SIG-M5 (cell line): Measurements from ENCODE around the gene RNF123.

Source experiments
- DNase-seq: peaks from one replicate; lab custom pipeline; 2025; lab: John Stamatoyannopoulos, UW

Gene RNF123

GRCh38 chr3:49703443-49703927 is 14.1 kb downstream of the RNF123 start:
- DNase-seq: no peak

- no peak for DNase-seq
Measured at GRCh38 chr3:49703956-49704355, 14.6 kb downstream of the RNF123 start.

DNA sequence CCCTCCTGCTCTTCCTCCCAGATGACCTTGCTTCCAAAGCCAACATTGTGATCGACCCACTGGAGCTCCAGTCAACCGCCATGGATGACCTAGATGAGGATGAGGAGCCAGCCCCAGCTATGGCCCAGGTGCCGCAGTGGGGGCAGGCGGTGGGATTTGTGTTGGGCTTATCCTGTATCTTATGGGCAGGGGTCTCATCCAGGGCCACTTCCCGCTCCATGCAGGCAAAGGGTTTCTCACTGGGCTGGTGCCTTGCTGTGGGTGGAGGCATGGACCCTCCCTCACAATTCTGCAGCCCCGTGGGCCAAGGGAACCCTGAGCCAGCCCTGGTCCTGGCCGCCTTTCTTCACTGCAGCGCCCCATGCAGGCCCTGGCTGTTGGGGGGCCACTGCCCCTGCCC is 15.3 kb downstream of the RNF123 start:
- DNase-seq: no peak

DNA sequence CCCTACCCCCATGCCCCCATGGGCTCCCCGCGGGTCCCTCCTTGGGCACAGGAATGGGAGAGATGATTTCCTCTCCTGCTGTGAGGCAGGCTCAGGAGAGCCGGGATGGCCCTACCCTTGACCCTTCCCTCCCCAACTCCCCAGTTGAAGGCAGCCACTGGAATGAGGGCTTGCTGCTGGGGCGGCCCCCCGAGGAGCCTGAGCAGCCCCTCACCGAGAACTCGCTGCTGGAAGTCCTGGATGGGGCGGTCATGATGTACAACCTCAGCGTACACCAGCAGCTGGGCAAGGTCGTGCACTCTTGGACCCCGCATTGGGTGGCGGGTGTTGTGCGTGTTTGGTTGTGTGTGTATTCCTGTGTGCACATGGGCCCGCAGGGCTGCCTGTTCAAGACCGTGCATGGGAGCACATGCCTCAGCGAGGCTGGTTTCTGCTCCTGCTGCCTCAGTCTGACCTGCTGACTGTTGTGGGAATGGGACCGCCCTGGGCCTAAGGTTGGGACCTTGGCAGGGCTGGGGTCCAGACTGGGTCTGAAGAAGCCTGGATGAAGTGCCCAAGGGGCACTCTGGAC is 16.1 kb downstream of the RNF123 start:
- DNase-seq: no peak

GRCh38 chr3:49706456-49707112 is 17.2 kb downstream of the RNF123 start:
- no peak for DNase-seq

GRCh38 chr3:49707113-49707480 is 17.7 kb downstream of the RNF123 start:
- no peak for DNase-seq

DNA sequence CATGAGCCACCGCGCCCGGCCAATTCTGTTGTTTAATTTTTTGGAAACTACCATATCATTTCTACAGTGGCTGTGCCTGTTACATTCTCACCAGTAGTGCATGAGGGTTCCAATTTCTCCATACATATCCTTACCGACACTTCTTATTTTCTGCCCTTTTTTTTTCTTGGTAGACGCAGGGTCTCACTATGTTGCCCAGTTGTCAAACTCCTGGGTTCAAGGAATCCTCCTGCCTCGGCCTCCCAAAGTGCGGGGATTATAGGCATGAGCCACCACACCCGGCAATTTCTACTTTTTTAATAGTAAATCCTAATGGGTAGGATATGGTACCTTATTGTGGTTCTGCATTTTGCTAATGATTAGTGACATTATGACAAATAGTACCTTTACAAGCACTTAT is 20.5 kb downstream of the RNF123 start:
- no peak for DNase-seq

DNA sequence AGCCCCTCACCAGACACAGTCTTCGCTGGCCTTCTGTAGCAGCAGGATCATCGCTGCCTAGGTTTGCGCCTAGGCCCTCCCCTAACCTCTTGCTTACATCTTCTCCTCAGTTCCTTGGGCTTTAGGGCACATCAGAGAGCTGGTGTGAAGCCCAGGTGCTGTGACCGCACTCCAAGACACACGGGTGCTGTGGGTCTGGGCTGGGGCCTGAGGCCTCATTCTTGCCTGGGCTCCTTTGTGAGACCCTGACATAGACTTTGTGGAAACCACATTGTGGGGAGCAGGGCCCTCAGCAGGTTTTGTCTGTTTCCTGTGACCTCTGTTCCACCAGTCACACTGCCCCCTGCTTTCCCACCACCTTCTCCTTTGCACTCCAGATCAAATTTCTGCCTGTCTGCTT is 22.1 kb downstream of the RNF123 start:
- DNase-seq: no peak

DNA sequence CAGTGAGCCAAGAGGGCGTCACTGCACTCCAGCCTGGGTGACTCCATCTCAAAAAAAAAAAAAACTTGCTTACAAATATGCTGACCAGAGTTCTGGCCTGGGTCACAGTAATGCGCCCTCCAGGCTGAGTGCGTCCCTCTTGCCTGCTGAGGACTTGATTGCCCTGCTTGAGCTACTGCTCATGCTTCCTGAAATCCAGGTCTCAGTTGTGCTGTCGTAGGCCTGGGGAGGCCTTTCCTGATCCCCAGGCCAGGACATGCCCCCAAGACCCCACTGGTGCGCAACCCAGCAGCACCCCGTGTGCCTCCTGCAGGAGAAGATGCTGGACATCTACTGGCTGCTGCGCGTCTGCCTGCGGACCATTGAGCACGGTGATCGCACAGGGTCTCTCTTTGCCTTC is 22.8 kb downstream of the RNF123 start:
- DNase-seq: no peak

DNA sequence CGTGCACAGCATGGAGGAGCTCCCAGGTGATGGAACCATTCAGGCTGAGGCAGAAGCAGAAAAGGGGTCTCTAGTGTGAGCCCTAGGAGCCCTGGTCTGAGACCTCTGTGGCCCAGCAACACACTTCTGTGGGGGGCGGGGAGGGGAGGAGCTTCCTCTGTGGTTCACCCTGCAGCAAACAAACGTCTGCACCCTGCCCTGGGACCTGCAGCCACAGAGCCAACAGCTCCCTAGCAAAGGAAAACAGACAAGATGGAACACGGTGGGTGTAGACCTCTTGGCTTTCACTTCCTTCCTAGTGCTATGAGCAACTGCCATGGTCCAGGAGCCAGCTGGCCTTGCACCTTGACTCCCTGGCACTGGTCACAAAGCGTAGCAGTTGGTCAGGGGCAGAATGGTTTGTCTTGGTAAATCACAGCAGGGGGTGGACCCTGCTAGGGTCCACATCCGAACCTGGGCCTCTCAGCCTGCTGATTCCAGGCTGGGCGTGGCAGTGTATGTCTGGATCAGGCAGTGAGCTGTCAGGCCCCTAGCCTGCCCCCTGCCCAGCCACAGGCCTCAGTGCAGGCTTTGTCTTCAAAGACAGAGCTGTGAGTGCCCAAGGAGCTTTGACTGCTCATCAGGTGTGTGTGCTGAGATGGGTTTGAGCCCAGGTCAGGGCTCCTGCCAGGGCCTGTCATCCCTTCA is 23.4 kb downstream of the RNF123 start:
- DNase-seq: no peak

DNA sequence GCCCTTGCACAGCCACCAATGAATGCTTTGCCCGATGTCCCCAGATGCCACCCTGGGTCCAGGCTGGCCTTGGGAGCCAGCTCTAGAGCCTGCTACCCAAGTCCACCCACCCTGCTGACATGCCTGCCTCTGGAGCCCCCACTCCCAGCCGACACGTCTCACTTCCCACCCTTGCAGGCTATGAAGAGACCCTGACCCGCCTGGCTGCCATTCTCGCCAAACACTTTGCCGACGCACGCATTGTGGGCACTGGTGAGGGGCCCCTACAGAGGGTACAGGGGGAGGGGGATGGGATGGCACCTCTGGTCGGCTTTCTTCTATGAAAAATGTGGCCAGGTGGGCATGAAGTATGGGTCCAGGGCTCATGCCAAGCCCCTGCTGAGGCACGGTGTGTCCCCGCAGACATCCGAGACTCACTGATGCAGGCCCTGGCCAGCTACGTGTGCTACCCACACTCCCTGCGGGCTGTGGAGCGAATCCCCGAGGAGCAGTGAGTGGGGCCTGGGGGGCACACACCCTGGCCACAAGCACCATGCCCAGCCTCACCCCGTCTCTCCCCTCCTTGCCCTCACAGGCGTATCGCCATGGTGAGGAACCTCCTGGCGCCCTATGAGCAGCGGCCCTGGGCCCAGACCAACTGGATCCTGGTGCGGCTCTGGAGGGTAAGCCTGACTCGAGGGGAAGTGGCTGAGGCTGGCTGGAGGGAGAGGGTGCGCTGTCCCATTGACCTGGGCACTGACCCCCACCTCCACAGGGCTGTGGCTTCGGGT is 24.2 kb downstream of the RNF123 start:
- no peak for DNase-seq

GRCh38 chr3:49714728-49715550 is 25.6 kb downstream of the RNF123 start:
- DNase-seq: no peak

DNA sequence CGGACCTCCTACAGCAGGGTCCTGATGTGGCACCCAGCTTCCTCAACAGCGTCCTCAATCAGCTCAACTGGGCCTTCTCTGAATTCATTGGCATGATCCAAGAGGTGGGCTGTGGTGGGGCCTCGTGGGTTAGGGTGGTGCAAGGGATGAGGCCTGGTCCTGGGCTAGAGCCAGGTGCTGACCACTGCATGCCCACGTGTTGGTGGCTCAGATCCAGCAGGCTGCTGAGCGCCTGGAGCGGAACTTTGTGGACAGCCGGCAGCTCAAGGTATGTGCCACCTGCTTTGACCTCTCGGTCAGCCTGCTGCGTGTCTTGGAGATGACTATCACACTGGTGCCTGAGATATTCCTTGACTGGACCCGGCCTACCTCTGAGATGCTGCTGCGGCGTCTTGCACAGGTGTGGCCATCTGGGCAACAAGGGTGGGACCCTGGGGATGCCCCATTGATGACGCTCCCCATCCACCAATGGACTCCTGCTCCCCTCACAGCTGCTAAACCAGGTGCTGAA is 26.3 kb downstream of the RNF123 start:
- no peak for DNase-seq

GRCh38 chr3:49716169-49716568 is 26.8 kb downstream of the RNF123 start:
- no peak for DNase-seq

DNA sequence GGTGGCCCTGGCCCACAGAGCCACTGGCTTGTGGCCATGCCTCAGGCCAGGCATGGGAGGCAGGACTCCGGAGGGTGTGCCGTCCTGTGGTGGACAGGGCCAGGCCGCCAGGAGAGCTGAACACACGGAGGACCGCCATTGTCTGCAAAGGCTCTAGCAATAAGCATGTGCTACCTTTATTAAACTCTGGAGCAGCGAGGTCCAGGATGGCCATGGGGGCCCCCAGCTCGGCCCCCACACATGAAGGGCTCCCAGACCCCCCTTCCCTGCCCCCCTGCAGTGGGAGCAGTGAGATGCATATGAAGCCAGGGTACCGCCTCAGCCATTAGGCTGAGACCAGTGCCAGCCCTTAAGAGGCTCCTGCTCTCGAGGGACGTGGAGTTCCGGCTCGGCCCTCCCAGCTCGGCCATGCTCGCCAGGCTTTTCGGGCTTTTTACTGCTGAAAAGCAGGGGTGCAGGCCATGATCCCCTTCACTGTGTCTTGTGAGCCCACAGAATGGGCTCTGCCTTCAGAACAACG is 27.4 kb downstream of the RNF123 start:
- no peak for DNase-seq

GRCh38 chr3:49717211-49717958 is 28.0 kb downstream of the RNF123 start:
- DNase-seq: no peak

DNA sequence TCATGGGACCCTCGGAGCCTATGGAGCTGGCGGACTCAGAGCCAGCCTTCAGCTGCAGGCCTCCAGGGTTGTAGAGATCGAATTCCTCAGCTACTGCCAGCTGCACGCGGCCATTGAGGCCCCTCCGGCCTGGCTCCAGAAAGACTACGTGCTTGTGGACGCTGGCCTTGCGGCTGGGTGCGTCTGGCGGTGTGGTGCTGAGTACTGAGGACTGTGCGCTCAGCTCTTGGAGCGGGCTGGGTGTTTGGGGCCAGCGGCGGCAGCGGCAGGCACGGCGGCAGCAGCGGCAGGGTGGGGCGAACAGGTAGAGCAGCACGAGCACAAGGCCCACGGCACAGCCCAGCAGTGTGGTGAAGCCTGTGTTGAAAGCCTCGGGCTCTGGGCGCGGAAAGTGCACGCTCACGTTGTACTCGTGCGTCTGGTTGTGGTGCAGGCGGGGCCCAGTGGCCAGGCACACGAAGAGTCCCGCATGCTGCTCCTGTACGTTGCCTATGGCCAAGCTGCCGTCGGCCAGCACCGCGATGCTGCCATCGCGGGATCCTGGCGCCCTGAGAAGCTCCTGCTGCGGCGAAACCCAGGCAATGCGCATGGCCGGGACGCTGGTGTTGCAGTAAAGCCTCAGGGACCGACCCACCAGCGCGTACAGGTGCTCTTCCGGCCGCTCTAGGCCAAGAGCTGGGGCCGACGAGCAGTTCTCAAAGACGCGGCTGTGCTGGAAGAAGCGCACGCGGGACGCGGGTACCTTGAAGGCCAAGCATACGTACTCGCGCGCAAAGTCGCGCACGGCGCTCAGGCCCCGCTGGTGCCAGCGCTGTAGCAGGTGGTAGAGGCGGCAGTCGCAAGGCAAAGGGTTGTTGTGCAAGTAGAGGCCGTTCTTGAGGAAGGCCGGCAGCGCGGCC is 28.9 kb downstream of the RNF123 start:
- DNase-seq: no peak

- no peak for DNase-seq
Measured at GRCh38 chr3:49718858-49719213, 29.5 kb downstream of the RNF123 start.

GRCh38 chr3:49719214-49719884 is 30.0 kb downstream of the RNF123 start, which contains the start of gene AMIGO3:
TSS of gene AMIGO3 (minus strand) at chr3:49719684. CDS start at chr3:49719465, 219 bp downstream.
- no peak for DNase-seq
